HG03378 (cell line): ENCODE measurements around the gene RALBP1.

Experiments used
- ATAC-seq: cut with Tn5 transposase; IDR thresholded peaks from one replicate; pipeline ENCODE4 v1.9.1; 2021; ENCODE audit warnings: mild to moderate bottlenecking, moderate library complexity; ENCODE audit not compliant: unreplicated experiment

Gene RALBP1

DNA sequence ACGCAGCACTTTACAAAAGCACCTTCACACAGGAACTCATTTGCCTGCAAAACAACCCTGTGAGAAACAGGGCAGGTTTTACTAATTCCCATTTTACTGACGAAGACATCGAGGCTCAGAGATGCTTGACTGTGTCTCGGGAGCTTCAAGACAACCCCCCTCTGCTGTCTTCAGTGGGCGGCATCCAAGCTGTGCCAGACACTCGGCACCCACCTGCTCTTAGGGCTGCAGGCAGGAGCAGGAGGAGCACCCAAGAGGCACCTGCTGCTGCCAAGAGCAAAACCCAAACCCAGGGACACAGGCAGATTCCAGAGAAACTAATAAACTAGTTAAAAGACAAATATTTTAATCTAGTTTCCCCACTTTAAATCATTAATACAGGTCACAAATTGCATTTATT is 71.2 kb downstream of the RALBP1 start:
- ATAC-seq: no peak

DNA sequence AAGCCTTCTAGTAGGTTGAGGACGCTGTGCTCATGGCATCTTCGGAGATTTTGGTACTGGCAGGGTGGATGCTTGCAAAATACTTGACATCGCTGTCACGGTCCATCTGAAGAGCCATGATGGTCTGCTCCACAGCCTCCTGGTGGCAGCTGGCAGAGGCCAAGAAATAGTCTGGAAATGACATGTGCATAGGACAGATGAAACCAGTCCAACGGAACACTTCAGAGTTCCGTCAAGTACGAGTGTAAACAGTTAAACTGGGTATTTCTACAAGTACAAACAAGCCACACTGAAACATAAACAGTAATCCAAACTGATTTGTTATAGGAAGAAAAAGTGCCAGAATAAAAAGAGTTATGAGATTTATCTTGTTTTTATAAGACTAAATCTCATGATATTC is 72.5 kb downstream of the RALBP1 start:
- no peak for ATAC-seq

DNA sequence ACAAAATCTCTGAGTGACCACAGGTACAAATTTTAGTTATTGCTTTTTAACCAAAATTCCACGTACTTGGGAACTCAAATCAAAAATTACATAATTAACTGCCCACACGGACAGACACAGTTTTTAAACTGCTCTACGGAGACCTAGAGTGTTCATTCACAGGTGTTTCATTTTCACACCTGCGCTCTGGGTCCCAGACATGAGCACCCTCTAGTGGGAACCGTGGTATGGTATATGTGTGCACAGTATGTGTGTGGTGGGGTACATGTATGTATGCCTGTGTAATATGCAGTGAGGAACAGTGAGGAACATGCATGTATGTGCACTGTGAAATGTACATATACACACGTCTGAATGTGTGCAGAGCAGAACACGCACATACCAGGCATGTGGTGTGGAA is 74.1 kb downstream of the RALBP1 start:
- no peak for ATAC-seq

DNA sequence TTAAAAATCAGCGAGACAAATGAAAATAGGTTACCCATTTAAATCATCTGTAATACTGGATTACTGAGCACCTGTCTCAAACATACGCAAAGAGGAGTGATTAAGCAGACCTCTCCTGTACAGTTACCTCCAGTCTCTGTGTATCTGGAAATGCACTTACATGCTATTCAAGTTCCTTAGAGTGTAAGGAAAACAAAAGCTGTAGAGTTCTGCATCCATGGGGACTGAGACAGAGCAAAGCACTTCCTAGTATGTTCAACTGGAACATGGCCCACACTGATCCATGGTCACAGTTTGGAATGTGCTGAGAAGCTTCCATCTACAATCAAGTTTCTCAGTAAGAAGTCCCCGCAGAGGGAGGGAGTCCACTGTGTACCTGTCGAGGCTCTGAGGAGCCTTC is 75.1 kb downstream of the RALBP1 start:
- ATAC-seq: no peak

DNA sequence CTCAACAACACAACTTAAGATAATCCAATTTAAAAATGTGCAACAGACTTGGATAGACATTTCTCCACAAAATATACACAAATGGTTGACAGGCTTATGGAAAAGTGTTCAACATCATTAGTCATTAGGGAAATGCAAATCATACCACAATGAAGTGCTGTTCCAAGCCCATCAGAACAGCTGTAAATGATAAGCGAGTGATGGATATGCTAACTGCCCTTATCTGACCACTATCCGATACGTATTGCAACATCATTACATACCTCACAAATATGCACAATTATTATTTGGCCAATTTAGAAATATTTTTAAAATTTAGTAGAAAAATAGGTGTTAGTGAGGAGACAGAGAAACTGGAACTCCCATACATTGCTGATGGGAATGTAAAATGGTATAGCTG is 76.9 kb downstream of the RALBP1 start:
- ATAC-seq: no peak

DNA sequence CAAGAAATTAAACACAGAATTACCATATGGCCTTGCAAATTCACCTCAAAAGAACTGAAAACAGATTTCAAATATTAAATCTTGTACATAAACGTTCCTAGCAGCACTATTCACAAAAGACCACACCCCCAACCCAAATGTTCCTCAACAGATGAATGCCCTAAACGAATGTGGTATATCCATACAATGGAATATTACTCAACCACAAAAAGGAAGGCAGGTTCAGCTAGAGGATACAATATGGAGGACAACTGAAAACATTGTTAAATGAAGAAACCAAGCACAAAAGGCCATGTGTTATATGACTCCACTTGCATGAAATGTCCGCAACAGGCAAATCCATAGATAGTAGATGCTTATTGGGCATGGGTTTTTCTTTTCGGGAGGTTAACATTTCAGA is 77.3 kb downstream of the RALBP1 start:
- ATAC-seq: no peak

DNA sequence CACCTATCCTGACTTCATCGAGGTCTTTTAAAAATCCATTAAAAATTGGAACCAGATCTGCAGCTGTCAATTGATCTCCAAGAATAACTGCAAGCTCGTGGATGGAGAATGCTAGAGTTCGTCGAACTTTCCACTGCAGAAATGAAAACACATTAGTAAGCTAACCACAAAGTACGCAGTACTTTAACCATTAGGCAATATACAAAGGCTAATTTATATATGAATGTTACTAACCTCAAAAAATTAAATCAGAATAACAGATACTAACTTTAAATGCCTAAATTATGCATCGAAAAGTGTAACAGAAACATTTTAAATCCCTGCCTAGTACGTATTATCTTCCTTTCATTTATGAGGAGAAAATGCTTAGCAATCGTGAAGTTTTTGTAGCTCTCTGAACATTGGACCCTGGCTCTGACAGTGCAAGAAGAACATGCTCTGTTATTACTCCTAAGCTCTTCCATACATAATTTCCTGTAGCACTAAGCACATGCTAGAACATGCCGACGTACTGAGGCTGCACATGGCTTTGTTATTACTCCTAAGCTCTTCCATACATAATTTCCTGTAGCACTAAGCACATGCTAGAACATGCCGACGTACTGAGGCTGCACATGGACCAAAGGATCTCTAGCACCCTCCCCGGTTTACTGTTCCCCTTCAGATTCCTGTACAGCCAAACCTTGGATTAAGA is 82.1 kb downstream of the RALBP1 start:
- ATAC-seq: no peak

DNA sequence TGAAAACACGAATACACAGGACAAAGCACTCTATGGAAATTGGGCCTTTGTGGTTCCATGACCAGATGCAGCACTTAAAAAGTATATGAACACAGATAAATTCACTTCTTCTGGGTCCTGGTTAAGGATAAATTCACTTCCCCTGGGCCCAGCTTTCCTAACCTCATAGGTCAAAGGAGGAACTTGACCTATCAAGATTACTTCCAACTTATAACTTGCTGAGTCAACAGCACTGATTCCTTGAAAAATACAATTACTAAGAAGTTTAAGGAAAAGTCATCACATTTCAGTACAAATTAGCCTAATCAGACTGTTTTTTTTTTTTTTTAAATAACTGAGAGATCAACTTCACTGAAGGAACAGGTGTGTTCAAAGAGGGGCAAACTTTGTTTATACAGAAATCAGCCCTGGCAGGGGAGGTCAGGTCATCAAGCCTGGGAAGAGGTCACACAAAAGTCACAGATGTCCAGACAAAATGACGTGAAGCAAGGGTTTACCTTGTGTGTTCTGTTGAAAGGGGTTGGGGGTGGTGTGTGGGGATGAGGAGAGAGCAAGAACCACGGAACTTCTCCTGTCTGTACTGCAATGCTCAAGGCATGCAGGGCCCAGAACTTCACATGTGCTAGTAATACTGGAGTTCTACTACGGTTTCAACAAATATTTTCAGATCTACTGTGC is 83.2 kb downstream of the RALBP1 start:
- no peak for ATAC-seq

DNA sequence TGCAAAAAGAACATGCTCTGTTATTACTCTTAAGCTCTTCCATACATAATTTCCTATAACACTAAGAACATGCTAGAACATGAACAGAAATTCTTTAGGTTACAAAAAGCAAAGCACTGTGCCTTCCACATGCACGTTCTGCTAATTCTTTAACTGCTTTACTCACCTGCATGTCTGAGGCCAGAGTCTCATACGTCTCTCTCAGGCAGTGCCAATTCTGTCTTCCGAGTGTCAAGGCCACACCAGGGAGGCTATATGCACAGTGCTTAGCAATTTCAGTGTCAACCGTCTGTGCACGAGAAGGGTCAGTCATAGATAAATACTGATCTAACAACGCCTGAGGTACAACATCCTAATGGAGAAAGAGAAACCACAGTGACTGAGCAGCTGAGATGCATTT is 83.9 kb downstream of the RALBP1 start:
- ATAC-seq: no peak

DNA sequence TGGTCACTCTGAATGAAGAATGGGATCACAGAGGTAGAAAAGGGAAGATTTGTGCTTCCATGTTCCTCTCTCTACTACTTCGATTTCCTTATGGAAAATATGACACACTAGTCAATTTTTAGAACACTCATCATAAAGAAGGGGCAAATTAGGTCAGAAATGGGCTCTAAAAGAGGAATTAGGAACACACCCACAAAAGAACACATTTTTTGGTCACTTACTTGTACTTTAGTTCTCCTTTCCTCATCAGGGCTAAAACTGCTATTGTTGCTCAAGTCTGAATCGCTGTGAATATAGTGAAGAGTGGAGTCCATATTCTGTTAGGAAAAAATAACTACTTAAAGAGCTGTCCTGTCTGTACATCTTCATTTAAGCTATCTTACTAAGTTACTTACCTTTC is 86.4 kb downstream of the RALBP1 start:
- no peak for ATAC-seq

DNA sequence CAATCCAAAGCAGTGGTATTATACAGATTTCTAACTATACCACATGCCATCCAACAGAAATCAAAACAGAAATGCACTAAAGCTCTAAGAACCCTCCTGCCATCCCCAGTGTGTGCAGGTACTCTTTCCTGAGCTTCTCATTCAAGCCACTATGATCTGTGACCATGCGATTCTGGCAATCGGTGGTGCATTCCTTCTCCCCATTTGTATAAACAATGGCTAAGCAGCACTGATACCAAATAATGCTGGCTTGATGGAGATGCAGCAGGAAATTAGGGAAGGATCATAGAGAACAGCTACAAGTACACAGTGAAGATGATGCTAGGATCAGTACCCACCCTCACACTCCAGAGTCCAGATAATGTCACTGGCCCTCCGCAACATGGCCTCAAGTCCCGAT is 87.3 kb downstream of the RALBP1 start:
- no peak for ATAC-seq

DNA sequence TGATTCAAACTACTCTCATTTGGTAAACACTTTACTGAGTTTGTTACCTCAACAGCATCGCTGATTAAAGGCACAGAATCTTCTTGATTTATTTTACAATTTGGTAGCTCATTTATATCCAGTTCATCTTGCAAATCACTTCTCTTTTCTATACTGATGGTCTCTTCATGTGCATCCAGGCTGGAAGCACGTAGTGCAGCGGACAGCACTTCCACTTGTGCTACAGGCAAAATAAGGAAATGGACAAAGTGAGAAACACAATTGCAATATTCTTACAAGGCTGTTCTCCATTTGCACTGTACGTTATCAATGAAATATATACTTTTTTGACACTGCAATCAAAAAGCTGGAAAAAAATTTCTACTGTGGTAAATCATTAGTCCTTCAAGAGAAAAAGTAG is 88.0 kb downstream of the RALBP1 start:
- no peak for ATAC-seq

DNA sequence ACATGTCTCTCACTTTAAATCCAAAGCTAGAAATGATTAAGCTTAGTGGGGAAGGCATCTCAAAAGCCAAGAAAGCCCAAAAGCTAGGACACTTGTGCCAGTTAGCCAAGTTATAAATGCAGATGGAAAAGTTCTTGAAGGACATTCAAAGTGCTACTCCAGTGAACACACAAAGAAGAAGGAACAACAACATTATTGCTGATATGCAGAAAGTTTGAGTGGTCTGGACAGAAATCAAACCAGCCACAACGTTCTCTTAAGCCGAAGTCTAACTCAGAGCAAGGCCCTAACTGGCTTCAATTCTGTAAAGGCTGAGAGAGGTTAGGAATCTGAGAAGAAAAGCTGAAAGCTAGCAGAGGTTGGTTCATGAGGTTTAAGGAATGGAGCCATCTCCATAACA is 90.1 kb downstream of the RALBP1 start:
- ATAC-seq: no peak

DNA sequence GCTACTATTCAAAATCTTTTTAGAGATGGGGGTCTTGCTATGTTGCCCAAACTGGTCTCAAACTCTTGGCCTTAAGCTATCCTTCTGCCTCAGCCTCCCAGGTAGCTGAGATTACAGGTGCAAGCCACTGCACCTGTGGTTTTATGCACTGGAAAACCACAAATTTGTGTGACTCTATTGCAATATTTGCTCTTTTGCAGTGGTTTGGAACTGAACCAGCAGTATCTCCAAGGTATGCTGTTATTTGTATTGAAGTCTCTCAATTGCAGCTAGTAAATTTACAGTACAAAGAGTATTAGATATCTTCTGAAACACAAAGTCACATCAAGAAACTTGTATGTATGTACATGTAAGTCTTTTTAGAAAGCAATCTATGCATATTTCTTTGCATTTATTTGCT is 92.9 kb downstream of the RALBP1 start:
- no peak for ATAC-seq

DNA sequence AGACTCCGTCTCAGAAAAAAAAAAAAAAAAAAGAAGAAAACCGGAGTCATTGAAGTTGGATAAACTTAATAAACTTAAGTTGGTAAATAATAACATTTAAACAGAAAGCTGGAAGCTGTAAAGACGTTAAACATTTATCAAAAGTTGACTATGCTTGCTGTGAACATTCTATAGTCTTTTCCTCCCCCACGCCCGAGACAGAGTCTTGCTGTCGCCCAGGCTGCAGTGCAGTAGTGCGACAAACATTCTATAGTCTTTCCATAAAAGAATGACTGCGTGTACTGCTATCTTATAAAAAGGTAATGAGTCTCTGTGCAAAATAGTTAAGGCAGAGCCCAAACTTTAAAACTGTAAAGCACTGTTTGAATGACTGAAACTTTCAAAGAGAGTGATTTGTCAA is 93.9 kb downstream of the RALBP1 start:
- ATAC-seq: no peak

DNA sequence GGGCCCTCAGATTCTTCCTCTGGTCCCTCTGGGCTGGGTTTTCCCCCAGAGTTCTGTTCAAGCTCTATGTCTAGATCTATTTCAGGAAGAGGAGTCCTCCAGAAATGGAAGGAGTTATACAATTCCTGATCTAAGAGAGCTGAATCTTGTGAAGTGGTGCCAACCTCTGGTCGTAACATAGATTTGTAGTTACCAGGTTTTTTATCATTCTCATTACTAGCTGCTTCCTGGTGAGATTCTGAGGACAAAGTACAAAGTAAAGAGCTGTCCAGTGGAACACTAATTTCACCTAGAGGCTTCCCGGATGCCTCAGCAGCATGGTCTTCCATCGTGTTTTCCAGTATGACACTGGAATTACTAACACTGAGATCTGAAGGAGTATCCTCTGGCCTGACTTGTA is 94.9 kb downstream of the RALBP1 start:
- no peak for ATAC-seq

DNA sequence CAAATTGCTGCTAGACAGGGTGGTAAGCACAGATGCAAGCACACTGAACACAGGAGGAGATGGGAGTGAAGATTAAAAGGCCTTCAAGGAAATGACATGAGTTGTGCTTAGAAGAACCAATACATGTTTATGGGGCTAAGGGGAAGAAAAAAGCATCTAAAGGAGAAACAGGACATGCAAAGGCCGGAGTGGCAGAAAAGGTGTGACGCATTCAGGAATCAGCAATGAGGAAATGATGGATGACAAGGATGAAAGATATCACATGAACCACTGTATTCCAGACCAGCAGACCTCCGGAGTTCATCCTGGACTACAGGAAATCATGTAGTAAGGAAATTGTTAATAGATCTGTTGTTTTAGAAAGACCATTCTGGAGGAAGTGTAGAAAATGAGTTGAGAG is 96.2 kb downstream of the RALBP1 start:
- no peak for ATAC-seq

DNA sequence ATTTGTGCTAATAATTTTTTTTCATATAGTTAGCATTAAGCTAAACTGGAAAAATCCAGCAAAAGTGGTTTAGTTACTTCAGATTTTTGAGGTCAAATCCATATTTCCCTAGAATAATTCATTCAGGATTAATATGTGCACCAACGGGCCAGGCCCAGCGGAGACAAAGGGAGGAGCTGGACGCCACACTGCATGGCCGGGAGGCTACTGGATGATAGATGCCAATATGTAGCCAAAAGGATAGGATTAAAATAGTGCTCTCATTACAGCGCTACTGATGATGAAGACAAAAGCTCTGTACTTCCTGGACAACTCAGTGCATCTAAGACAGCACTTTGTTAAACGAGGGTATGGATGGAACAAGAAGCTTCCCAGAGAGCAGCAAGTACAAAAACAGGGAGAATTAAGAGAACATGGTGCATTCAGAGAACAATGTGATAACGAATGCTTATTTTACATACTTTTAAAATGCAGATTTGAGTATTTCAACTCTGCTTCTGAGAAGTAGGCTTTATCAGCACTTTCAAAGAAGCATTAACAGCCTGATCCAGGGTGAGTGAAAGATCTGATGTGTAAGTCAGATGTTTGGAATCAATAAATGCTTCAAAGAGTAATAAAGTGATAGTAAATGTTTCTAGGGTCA is 99.3 kb downstream of the RALBP1 start:
- no peak for ATAC-seq

DNA sequence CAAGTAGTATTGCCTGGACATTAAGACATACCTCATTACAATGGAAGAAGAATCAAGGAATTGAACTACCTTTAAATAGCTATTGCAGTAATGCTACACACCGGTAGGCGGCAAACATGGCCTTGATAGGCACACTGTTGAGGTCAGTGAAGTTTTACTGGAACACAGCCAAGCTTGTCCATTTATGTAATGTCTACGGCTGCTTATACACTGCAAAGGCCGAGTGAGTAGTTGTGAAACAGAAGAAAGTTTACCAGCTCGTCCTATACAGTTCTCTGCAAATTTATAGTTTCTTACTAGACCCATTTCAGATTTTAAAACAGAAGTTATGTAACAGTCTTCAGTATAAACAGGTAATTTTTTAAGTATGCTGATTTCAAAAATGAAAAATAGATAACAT is 100.2 kb downstream of the RALBP1 start:
- no peak for ATAC-seq

DNA sequence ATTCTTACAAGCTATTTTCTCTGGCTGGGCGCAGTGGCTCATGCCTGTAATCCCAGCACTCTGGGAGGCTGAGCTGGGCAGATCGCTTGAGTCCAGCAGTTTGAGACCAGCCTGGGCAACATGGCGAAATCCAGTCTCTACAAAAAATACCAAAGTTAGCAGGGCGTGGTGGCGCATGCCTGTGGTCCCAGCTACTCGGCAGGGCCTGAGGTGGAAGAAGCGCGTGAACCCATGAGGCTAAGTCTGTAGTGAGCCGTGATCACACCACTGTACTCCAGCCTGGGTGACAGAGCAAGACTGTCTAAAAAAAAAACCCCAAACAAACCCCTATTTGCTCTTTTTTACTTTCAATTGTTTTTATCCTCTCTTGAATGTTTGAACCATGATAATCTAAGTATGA is 102.0 kb downstream of the RALBP1 start:
- ATAC-seq: no peak

DNA sequence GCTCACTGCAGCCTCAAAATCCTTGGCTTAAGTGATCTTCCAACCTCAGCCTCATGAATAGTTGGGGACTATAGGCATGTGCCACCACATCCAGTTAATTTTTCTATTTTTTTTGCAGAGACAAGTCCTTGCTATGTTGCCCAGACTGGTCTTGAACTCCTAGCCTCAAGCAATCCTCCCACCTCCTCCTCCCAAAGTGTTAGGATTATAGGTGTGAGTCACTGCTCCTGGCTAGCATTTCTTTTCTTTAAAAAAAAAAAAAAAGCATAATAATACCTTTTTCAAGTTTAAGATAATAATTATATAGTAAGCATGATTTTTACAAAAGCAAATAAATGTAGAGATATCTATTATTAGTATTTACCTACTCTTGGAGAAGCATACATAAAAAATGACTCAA is 103.0 kb downstream of the RALBP1 start:
- no peak for ATAC-seq

DNA sequence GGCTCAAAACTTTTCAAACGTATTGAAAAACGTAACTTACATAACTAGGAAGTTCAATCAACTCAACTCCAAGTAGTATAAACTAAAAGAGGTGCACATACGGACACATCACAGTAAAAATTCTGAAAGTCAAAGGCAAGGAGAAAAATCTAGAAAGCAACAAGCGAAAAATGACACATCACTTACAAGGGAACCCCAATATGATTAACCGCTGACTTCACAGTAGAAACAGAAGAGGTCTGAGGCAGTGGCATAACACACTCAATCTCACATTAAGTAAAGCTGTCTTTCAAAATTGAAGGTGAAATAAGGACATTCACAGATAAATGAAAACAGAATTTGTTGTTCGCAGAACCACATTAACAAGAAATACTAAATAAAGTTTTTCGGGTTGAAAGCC is 106.4 kb downstream of the RALBP1 start:
- no peak for ATAC-seq

DNA sequence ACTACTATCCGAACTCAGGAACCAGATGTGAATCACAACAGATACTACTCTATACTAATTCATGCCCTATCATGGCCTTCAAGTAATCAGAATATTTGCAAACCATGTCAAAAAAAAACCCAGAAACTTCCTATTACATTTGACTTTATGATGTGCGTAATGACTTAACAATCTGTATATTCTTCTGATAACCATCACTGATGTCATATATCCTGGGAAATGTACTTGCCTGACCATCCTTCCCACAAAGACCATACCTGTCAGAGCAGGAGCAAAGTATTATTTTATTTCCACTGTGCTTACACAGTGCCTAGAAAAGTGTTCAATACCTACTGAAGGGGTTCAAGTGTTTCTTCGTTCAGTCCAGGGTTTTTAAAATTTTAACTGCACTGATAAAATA is 111.5 kb downstream of the RALBP1 start:
- ATAC-seq: no peak
